HuH-7 (cell line): ENCODE measurements around the gene WFDC11.

ENCODE experiments used
- DNase-seq: peaks from one replicate; pipeline ENCODE4 v3.0.0; 2011; ENCODE audit warnings: low spot score

Gene WFDC11

DNA sequence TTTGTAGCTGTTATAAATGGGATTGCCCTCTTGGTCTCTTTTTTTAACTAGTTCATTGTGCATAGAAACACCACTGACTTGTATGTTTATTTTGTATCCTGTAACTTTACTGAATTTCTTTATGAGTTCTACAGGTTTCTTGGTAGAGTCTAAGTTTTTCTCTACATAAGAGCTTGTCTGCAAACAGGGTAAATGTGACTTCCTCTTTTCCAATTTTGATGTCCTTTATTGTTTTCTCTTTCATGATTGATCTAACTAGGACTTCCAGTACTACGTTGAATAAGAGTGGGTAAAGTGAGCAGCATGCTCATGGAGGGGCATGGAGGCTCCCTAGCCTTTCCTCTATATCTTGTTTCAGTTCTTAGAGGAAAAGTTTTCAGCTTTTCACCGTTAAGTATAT, 43.5 kb downstream of the WFDC11 start:
- DNase-seq: no peak

DNA sequence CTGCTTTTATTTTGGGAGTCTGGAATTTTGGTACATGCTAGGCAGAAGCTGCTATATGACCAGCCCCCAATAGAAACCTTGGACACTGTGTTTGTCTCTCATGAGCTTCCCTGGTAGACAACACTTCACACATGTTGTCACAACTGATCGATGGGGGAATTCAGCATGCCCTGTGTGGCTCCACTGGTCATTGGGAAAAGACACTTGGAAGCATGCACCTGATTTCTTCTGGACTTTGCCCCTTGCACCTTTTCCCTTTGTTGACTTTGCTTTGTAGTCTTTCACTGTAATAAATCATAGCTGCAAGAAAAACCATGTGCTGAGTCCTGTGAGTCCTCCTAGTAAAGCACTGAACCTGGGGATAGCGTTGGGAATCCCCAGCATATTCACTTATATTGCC, 48.4 kb downstream of the WFDC11 start:
- DNase-seq: peak; percentile 8

DNA sequence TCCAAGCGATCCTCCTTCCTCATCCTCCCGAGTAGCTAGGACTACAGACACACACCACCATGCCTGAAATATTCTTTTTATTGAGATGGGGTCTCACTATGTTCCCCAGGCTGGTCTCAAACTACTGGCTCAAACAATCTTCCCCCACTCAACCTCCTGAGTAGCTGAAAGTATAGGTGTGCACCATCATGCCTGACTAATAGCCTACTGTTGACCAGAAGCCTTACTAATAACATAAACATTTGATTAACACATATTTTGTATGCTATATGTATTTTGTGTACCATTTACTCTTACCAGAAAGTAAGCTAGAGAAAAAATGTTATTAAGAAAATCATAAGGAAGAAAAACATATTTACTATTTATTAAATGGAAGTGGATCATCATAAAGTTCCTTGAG, 52.4 kb downstream of the WFDC11 start:
- no peak for DNase-seq

DNA sequence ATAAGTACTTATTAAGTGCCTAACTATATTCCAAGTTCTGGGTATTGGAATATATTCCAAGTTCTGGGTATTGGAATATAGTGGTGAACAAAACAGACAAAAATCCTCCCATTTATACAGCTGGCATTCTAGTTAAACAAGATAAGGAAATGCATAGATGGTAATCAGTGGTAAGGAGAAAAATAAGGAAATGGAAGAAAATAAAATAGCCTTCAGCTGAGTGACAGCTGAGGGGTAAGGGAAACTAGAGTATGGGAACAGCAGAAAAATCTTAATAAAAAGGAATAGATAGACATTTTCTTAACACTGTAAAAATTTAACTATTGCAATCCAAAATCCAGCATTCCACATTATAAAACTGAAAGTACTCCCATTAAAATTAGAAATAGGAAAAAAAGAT, 57.7 kb downstream of the WFDC11 start:
- DNase-seq: no peak

DNA sequence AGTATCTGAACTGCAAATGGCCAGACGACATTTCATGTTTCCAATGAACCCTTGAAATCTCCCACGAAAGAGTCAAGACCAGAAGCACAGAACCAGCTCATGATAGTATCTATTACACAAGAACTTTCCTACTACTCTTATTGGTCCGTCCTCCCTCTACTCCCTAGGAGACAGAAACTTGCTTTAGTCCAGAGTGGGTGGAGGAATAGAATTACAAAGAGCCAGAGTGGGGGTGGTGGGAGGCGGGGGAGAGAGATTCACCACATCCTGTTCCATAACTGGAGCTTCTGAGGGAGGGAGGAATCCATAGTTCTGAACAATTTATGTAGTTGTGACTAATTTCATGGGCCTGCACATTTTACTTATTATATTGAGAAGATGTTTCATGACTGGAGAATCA, 59.0 kb downstream of the WFDC11 start:
- DNase-seq: no peak

DNA sequence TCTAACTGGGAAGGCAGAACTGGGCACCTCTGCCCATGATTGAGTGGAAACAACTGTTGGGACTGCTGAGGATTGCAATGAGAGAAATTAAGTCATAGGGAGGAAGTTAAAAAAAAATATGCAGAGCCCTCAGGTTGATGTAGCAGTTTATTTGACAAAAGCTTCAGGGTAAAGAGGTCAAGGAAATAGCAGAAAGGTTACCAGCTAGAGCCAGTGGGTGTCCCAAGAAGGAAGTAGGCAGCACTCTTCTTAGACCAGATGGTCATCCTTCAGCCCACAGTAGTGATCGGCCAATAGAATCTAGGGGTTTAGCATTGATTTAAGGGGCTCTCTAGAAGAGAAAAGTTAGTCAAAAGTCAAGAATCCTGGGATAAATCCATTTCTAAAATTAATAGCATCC, 62.2 kb downstream of the WFDC11 start:
- no peak for DNase-seq
